GM21825 (cell line): ENCODE results near the gene RNF144B.
"Not testable (repeated sequence)": the region's sequence is repeated elsewhere in the genome, so short reads cannot be mapped to it uniquely, and the experiment has no call there.

Experiments used
- ATAC-seq: cut with Tn5 transposase; IDR thresholded peaks from one replicate; pipeline ENCODE4 v1.9.1; 2021; ENCODE audit warnings: mild to moderate bottlenecking, moderate library complexity; ENCODE audit not compliant: unreplicated experiment

RNF144B gene

GRCh38 chr6:18371010-18371409 lies 16.1 kb upstream of the RNF144B start:
- ATAC-seq = no peak

GRCh38 chr6:18371656-18372055 lies 15.5 kb upstream of the RNF144B start:
- ATAC-seq = no peak

GRCh38 chr6:18380158-18380836 lies 6.9 kb upstream of the RNF144B start:
- no peak for ATAC-seq

GRCh38 chr6:18380851-18381250 lies 6.3 kb upstream of the RNF144B start:
- no peak for ATAC-seq

GRCh38 chr6:18383441-18383840 lies 3.7 kb upstream of the RNF144B start:
- ATAC-seq = no peak

GRCh38 chr6:18384621-18385020 lies 2.5 kb upstream of the RNF144B start:
- no peak for ATAC-seq

- no peak for ATAC-seq
These were observed 713 bp upstream of the RNF144B start for GRCh38 chr6:18386298-18386976.

- ATAC-seq = no peak
These were observed 1.1 kb downstream of the RNF144B start for GRCh38 chr6:18388271-18388670.

- no peak for ATAC-seq
These were observed 1.8 kb downstream of the RNF144B start for GRCh38 chr6:18388942-18389341.

- ATAC-seq = no peak
These were observed 2.3 kb downstream of the RNF144B start for GRCh38 chr6:18389479-18389878.

GRCh38 chr6:18390476-18390875 lies 3.3 kb downstream of the RNF144B start:
- ATAC-seq = no peak

- no peak for ATAC-seq
These were observed 3.9 kb downstream of the RNF144B start for GRCh38 chr6:18391023-18391422.

- no peak for ATAC-seq
These were observed 5.3 kb downstream of the RNF144B start for GRCh38 chr6:18392346-18392877.

GRCh38 chr6:18393698-18394097 lies 6.5 kb downstream of the RNF144B start:
- no peak for ATAC-seq

GRCh38 chr6:18395177-18395855 lies 8.2 kb downstream of the RNF144B start:
- no peak for ATAC-seq

- ATAC-seq = no peak
These were observed 8.7 kb downstream of the RNF144B start for GRCh38 chr6:18395856-18396197.

- no peak for ATAC-seq
These were observed 10.6 kb downstream of the RNF144B start for GRCh38 chr6:18397701-18398100.

GRCh38 chr6:18398225-18398624 lies 11.1 kb downstream of the RNF144B start:
- ATAC-seq = not testable (repeated sequence)

- peak; percentile 88 for ATAC-seq
These were observed 13.8 kb downstream of the RNF144B start for GRCh38 chr6:18400831-18401446.

GRCh38 chr6:18404965-18405364 lies 17.8 kb downstream of the RNF144B start:
- ATAC-seq = not testable (repeated sequence)

GRCh38 chr6:18405477-18406293 lies 18.5 kb downstream of the RNF144B start:
- ATAC-seq = no peak
